Right renal cortex interstitium (tissue), 3 donors: ENCODE results near the gene PPP1R3C. TPM values are rescaled to one million over a fixed set of nuclear protein-coding genes. Genes with fewer than 3 reads are reported as not detected.

Experiments
- polyA plus RNA-seq, 3 donors: library from polyadenylated mRNA; unstranded; fragments of 120-200 nt; gene quantifications; one replicate each; pipeline ENCODE4 v1.2.1, GENCODE V29; 2013; ENCODE audit not compliant: insufficient read length in 3 of 3

Gene PPP1R3C
- polyA plus RNA-seq, 3 donors: 32.2 to 41.9 (median 40.9) TPM

Other genes with a start within 250 kb of the PPP1R3C start
- 10 to 100 TPM; 26.9 to 31.5 (median 29.1) TPM for gene HECTD2, start 222.7 kb downstream of the PPP1R3C start, polyA plus RNA-seq
- 10 to 100 TPM; 58.4 to 63.5 (median 60.6) TPM for gene TNKS2, start 165.4 kb upstream of the PPP1R3C start, polyA plus RNA-seq